GM23248 (cell line): ENCODE measurements around the gene SGK1. TPM values are rescaled to one million over a fixed set of nuclear protein-coding genes. Genes with fewer than 3 reads are reported as not detected.

ENCODE experiments used
- DNase-seq: peaks from one replicate; pipeline ENCODE4 v3.0.0-alpha.2; 2015
- H2AFZ ChIP-seq: fragments of 200-600 bp; sonication (generic); 2 replicates; pipeline ENCODE4 v1.6.1; 2016; ENCODE audit warnings: antibody characterized with exemption
- H3F3A ChIP-seq: fragments of 200-600 bp; sonication (generic); 2 replicates; pipeline ENCODE4 v1.6.1; 2016; ENCODE audit warnings: mild to moderate bottlenecking, antibody characterized with exemption, mixed run types; ENCODE audit not compliant: insufficient read depth
- H3K27ac ChIP-seq: fragments of 200-600 bp; sonication (generic); 2 replicates; pipeline ENCODE4 v1.5.1; 2016; ENCODE audit warnings: mild to moderate bottlenecking
- H3K27me3 ChIP-seq: fragments of 200-600 bp; sonication (generic); replicated peaks from 2 replicates; pipeline ENCODE4 v1.6.1; 2016; ENCODE audit warnings: mild to moderate bottlenecking; ENCODE audit not compliant: insufficient read depth
- H3K36me3 ChIP-seq: fragments of 200-600 bp; sonication (generic); 2 replicates; pipeline ENCODE4 v1.6.1; 2016; ENCODE audit warnings: low read depth, mild to moderate bottlenecking
- H3K4me1 ChIP-seq: fragments of 200-600 bp; sonication (generic); 2 replicates; pipeline ENCODE4 v1.6.1; 2016; ENCODE audit warnings: mild to moderate bottlenecking; ENCODE audit not compliant: insufficient read depth
- H3K4me2 ChIP-seq: fragments of 200-600 bp; sonication (generic); one replicate; pipeline ENCODE4 v1.6.1; 2016; ENCODE audit warnings: mild to moderate bottlenecking; ENCODE audit not compliant: unreplicated experiment
- H3K4me3 ChIP-seq: fragments of 200-600 bp; sonication (generic); 2 replicates; pipeline ENCODE4 v1.5.1; 2016; ENCODE audit warnings: mild to moderate bottlenecking
- H3K79me2 ChIP-seq: fragments of 200-600 bp; sonication (generic); 2 replicates; pipeline ENCODE4 v1.6.1; 2016; ENCODE audit warnings: mild to moderate bottlenecking; ENCODE audit not compliant: insufficient read depth
- H3K9ac ChIP-seq: fragments of 200-600 bp; sonication (generic); 2 replicates; pipeline ENCODE4 v1.6.1; 2016; ENCODE audit warnings: mild to moderate bottlenecking
- H3K9me2 ChIP-seq: fragments of 200-600 bp; sonication (generic); 2 replicates; pipeline ENCODE4 v1.6.1; 2016; ENCODE audit warnings: mixed run types, mild to moderate bottlenecking, moderate library complexity; ENCODE audit not compliant: insufficient read depth
- H3K9me3 ChIP-seq: fragments of 200-600 bp; sonication (generic); one replicate; pipeline ENCODE4 v1.6.1; 2017; ENCODE audit warnings: low read depth
- H4K20me1 ChIP-seq: fragments of 200-600 bp; sonication (generic); 2 replicates; pipeline ENCODE4 v1.6.0; 2016; ENCODE audit not compliant: insufficient read depth
- EZH2 ChIP-seq: fragments of 200-600 bp; sonication (generic); IDR thresholded peaks from 2 replicates; pipeline ENCODE4 v1.6.1; 2018; ENCODE audit warnings: antibody characterized with exemption, mild to moderate bottlenecking; ENCODE audit not compliant: insufficient read depth, poor library complexity, severe bottlenecking
- EZH2phosphoT487 ChIP-seq: fragments of 200-600 bp; sonication (generic); IDR thresholded peaks from 2 replicates; pipeline ENCODE4 v1.6.1; 2018; ENCODE audit warnings: antibody characterized with exemption, moderate library complexity, mild to moderate bottlenecking, low read depth; ENCODE audit not compliant: insufficient read depth
- WGBS, 2 experiments: methylation state at CpG; one replicate each; pipeline ENCODE4 v1.1.6; 2015 to 2017; ENCODE audit warnings: low lambda C conversion rate in 2 of 2, low coverage in 1 of 2; ENCODE audit errors: missing lambda C conversion rate in 2 of 2; 5-methylcytosine and 5-hydroxymethylcytosine counted together
- in situ Hi-C: fragments of 300-500 bp; cut with MboI; formaldehyde crosslinking; loops from 2 replicates; pipeline ENCODE4 v1.15.0; 2020
- polyA plus RNA-seq: library from polyadenylated mRNA; unstranded; fragments of >200 nt; fragmentation: Nextera tagmentation; extraction: Ambion mirVana; gene quantifications from 2 replicates; pipeline ENCODE4 v1.2.1, GENCODE V29; 2016
- total RNA-seq: library from RNA; depleted of rRNA; stranded (reverse); fragments of >200 nt; shearing (Covaris generic); gene quantifications from 2 replicates; pipeline ENCODE4 v1.2.3, GENCODE V29; 2014

Gene SGK1
- total and polyA plus RNA-seq, 2 experiments from 2014 or later = 134 to 228 TPM

DNA sequence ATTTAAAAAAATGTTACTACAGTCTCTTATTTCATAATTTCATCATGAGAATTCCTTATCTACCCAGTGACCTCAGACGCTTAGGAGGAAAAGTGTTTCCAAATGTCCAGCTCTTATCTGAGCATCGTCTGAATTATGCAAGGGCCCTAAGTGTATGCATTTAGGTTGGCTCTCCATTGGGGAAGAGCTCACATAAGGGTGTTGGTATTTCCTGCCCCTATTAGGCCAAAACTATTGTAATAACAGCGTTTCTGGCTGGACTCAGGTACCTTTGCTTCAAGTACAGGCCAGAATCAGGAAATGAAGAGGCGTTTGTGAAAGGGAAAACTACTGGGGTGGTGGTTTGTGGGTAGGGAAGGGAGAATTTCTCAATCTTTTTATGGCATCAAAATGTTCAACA lies 40.4 kb upstream of the SGK1 start:
- no peaks in the 10 kb centered on the region for H3K79me2 ChIP-seq
- H3K4me1 ChIP-seq = peaks cover 31% of the 10 kb centered on the region
- H3K4me3 ChIP-seq = no peak overlapping the region
- peaks cover 17% of the 10 kb centered on the region for H3F3A ChIP-seq
- H4K20me1 ChIP-seq = no peaks in the 10 kb centered on the region
- H3K27me3 ChIP-seq = no peaks in the 10 kb centered on the region
- DNase-seq = peak; percentile 66
- no peak overlapping the region for H2AFZ ChIP-seq
- WGBS, 2 experiments = 46 to 57% methylated on average over 4 of the region's 4 CpGs
- peak overlapping the region; percentile 43 for H3K27ac ChIP-seq
- in situ Hi-C loops = no loop called here
- H3K4me2 ChIP-seq = no peak overlapping the region
- H3K9ac ChIP-seq = no peak overlapping the region
- TF ChIP-seq EZH2 (no peak), EZH2phosphoT487 (no peak)
- no peaks in the 10 kb centered on the region for H3K9me2 ChIP-seq
- no peaks in the 10 kb centered on the region for H3K36me3 ChIP-seq
- no peaks in the 10 kb centered on the region for H3K9me3 ChIP-seq

- Histone ChIP-seq H3K27me3 (no peaks in the 10 kb centered on the region), H4K20me1 (no peaks in the 10 kb centered on the region), H2AFZ (no peak overlapping the region), H3K36me3 (no peaks in the 10 kb centered on the region), H3K9me2 (no peaks in the 10 kb centered on the region), H3K79me2 (no peaks in the 10 kb centered on the region), H3K4me3 (no peak overlapping the region), H3K4me2 (no peak overlapping the region), H3K9ac (no peak overlapping the region), H3K27ac (no peak overlapping the region), H3F3A (peaks cover 10% of the 10 kb centered on the region), H3K9me3 (no peaks in the 10 kb centered on the region), H3K4me1 (peaks cover 31% of the 10 kb centered on the region)
- in situ Hi-C loops = no loop called here
- 62 to 78% methylated on average over 2 of the region's 2 CpGs for WGBS, 2 experiments
- peak; percentile 19 for DNase-seq
- no peak for TF ChIP-seq EZH2
- no peak for TF ChIP-seq EZH2phosphoT487
Observed at GRCh38 chr6:134357022-134357487, 39.1 kb upstream of the SGK1 start.

DNA sequence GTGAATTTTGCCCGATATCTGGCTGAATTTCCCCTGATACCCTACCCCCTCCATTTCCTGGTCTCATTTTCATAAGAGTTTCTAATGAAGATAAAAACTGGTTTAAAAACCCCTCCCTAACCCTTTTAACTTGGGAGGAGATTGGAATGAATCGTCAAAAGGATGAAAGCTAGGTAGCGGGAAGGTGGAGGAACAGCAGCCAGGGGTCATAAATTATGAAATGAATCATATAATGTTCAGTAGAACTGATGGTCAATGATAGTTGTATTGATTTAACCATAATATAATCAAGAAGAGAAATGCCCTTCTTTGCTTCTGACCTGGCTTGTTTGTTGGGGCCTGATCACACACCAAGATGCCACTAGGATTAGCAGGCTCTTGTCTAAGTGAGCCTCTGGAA lies 38.5 kb upstream of the SGK1 start:
- peaks cover 10% of the 10 kb centered on the region for H3F3A ChIP-seq
- no peaks in the 10 kb centered on the region for H3K36me3 ChIP-seq
- no peak for TF ChIP-seq EZH2phosphoT487
- TF ChIP-seq EZH2 = no peak
- DNase-seq = no peak
- H4K20me1 ChIP-seq = no peaks in the 10 kb centered on the region
- no peak overlapping the region for H3K4me2 ChIP-seq
- no peaks in the 10 kb centered on the region for H3K27me3 ChIP-seq
- no peaks in the 10 kb centered on the region for H3K9me3 ChIP-seq
- no peaks in the 10 kb centered on the region for H3K79me2 ChIP-seq
- H3K9me2 ChIP-seq = no peaks in the 10 kb centered on the region
- H3K4me1 ChIP-seq = peaks cover 31% of the 10 kb centered on the region
- no peak overlapping the region for H2AFZ ChIP-seq
- no peak overlapping the region for H3K27ac ChIP-seq
- no peak overlapping the region for H3K4me3 ChIP-seq
- in situ Hi-C loops = no loop called here
- no peak overlapping the region for H3K9ac ChIP-seq
- WGBS, 2 experiments = 97 to 100% methylated on average over 3 of the region's 3 CpGs

DNA sequence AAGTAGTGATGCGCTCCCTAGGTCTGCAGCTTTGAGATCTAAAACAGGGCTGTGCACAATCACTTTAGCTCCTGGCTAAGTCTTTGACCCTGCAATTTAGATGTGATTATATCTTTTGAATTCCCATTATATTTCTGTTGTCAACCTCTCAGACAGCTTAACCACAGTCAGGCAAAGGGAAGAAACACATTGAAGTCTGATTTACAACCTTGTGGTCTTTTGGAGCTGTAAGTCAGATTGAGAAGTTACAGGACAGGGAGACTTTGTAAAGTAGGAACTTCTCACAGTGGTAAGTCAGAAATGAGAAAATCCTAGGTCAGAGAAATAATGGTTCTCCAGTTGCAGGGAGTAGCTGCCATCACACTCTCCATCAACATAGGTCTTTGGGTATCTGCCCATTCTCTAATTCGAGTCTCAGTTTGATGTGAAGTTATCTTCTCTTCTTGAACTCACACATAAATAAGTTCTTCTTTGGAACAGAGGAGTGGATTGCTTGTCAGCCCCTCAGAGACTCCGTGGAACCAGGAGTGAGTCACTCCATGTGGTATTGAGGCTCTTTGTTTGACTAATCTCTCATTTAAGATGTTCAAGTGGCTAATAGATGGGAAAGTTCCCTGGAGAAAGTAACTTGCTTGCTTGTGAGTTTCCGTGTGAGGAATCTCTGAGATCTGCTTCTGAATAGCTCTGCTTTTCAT lies 35.0 kb upstream of the SGK1 start:
- H3K27ac ChIP-seq = peak overlapping the region; percentile 40
- H3F3A ChIP-seq = peaks cover 23% of the 10 kb centered on the region
- no peaks in the 10 kb centered on the region for H3K79me2 ChIP-seq
- H3K4me1 ChIP-seq = peaks cover 27% of the 10 kb centered on the region
- peak overlapping the region; percentile 29; the same call in 1 of the 2 replicates for H3K9ac ChIP-seq
- no peaks in the 10 kb centered on the region for H3K9me2 ChIP-seq
- H2AFZ ChIP-seq = peak overlapping the region; percentile 15; the same call in 1 of the 2 replicates
- peak; percentile 88 for DNase-seq
- H3K27me3 ChIP-seq = no peaks in the 10 kb centered on the region
- in situ Hi-C loops = no loop called here
- H3K36me3 ChIP-seq = no peaks in the 10 kb centered on the region
- 41 to 50% methylated on average over 4 of the region's 4 CpGs for WGBS, 2 experiments
- H4K20me1 ChIP-seq = no peaks in the 10 kb centered on the region
- peak overlapping the region; percentile 23 for H3K4me2 ChIP-seq
- no peaks in the 10 kb centered on the region for H3K9me3 ChIP-seq
- TF ChIP-seq EZH2 (no peak), EZH2phosphoT487 (no peak)
- H3K4me3 ChIP-seq = no peak overlapping the region
